HepG2 (cell line): ENCODE results near the gene MSI2. TPM values are rescaled to one million over a fixed set of nuclear protein-coding genes. Genes with fewer than 3 reads are reported as not detected.

Source experiments
- CCDC6 ChIP-seq: sonication (generic); formaldehyde crosslinking; IDR thresholded peaks from 2 replicates; pipeline ENCODE4 v1.8.1; 2022; ENCODE audit warnings: mild to moderate bottlenecking, missing genetic modification reagents, moderate library complexity
- CEBPB ChIP-seq: IDR thresholded peaks from 2 replicates; pipeline ENCODE4 v1.6.1; 2011; ENCODE audit warnings: low read depth, low read length, improper control_type of control experiment, borderline replicate concordance
- KDM2A ChIP-seq: sonication (generic); formaldehyde crosslinking; IDR thresholded peaks from 2 replicates; pipeline ENCODE4 v1.4.0; 2020; ENCODE audit warnings: low read depth, missing genetic modification reagents, borderline replicate concordance
- MTA3 ChIP-seq: sonication (generic); formaldehyde crosslinking; IDR thresholded peaks from 2 replicates; pipeline ENCODE4 v1.4.0; 2020; ENCODE audit warnings: missing genetic modification reagents
- MYNN ChIP-seq: sonication (generic); formaldehyde crosslinking; IDR thresholded peaks from 2 replicates; pipeline ENCODE4 v1.4.0; 2020; ENCODE audit warnings: mild to moderate bottlenecking, low read depth, missing genetic modification reagents
- NFYC ChIP-seq: IDR thresholded peaks from 2 replicates; pipeline ENCODE4 v1.6.1; 2016; ENCODE audit warnings: missing genetic modification reagents, missing compliant biosample characterization
- TBL1XR1 ChIP-seq: fragments of 150-350 bp; IDR thresholded peaks from 2 replicates; pipeline ENCODE4 v1.6.1; 2014; ENCODE audit warnings: borderline replicate concordance, low read length; ENCODE audit not compliant: partially characterized antibody
- THYN1 ChIP-seq: sonication (generic); formaldehyde crosslinking; IDR thresholded peaks from 2 replicates; pipeline ENCODE4 v1.8.1; 2023; ENCODE audit warnings: low read depth, mild to moderate bottlenecking, moderate library complexity, missing genetic modification reagents, borderline replicate concordance
- ZNF263 ChIP-seq: sonication (generic); formaldehyde crosslinking; IDR thresholded peaks from 2 replicates; pipeline ENCODE4 v1.4.0; 2020; ENCODE audit warnings: missing genetic modification reagents
- polyA plus RNA-seq, 8 experiments: library from polyadenylated mRNA; depleted of rRNA in 3 of 8; stranded (reverse) in 7 of 8; unstranded in 1 of 8; fragments of >200 nt; fragmentation: Illumina TruSeq in 4 of 8; extraction: Trizol in 4 of 8; gene quantifications; 2 replicates each; pipeline versions ENCODE4 v1.2.1 to v1.2.3, GENCODE V29; 2011 to 2016; ENCODE audit warnings: low read depth in 4 of 8, missing spikeins in 1 of 8, mixed read lengths in 1 of 8; ENCODE audit not compliant: insufficient read depth in 1 of 8
- total RNA-seq, 5 experiments: library from RNA; depleted of rRNA; stranded (reverse); fragments of >200 nt; fragmentation: Illumina TruSeq; extraction: Trizol; gene quantifications; 2 replicates each; pipeline ENCODE4 v1.2.3, GENCODE V29; 2016; ENCODE audit warnings: low read depth in 1 of 5
- TF ChIP-seq, protein P1 (sequence below), 2 experiments: fragments of 450-650 bp in 1 of 2; sonication (generic) in 1 of 2; formaldehyde crosslinking in 1 of 2; IDR thresholded peaks; 2 replicates each; pipeline versions ENCODE4 v1.6.1 to v1.8.0; 2016 to 2022; ENCODE audit warnings: antibody characterized with exemption in 1 of 2, mild to moderate bottlenecking in 1 of 2, missing genetic modification reagents in 1 of 2
- TF ChIP-seq, protein P2 (sequence below): sonication (generic); formaldehyde crosslinking; IDR thresholded peaks from 2 replicates; pipeline ENCODE4 v1.5.1; 2020; ENCODE audit warnings: missing genetic modification reagents, mild to moderate bottlenecking, borderline replicate concordance
- TF ChIP-seq, protein P3 (sequence below): sonication (generic); formaldehyde crosslinking; IDR thresholded peaks from 2 replicates; pipeline ENCODE4 v1.4.0; 2020; ENCODE audit warnings: missing genetic modification reagents
- TF ChIP-seq, protein P4 (sequence below): sonication (generic); formaldehyde crosslinking; IDR thresholded peaks from 2 replicates; pipeline ENCODE4 v1.5.0; 2020; ENCODE audit warnings: missing genetic modification reagents

Gene MSI2
- total and polyA plus RNA-seq, 2 of the 13 experiments (the other 11 are each of a cell fraction or from before 2014, with no cell fraction given) = 77.5 to 78.4 TPM

DNA sequence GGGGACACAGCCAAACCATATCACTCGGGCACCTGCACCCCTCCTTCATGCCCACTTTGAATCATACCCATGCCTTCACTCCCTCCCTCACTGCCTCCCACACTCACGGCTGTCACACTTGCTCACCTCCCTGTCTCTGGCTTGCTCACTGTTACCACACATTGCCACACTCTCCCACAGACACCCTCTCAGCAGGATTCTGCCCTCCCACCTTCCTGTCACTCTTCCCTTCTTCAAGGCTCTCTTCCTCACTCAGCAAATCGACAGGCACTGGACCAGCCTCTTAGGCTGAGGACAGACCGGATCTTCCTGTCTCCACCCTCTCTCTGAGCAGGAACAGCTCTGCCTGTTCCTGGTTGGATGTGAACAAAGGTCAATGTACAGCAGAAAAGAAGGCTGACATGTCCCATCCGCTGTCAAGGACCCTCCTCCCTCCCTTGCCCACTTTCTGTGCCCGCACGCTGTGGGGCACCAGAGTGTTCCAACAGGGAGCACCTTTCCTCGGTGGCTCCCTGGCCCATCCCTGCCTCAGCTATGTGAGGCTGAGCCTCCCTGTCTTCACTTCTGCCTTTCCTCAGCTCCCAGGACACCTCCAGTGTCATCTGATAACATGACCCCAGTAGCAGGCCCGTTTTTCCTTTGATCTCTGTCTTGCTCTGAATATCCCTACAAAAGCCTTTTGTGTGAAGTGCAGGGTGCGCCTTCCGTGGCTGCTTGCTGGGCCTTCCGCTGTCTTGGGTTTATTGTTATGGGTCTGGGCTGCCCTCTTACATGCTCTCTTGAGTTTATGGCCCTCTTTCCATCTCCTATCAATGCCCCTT is 441.8 kb downstream of the MSI2 start (continued):
- TF ChIP-seq, protein P1, sequence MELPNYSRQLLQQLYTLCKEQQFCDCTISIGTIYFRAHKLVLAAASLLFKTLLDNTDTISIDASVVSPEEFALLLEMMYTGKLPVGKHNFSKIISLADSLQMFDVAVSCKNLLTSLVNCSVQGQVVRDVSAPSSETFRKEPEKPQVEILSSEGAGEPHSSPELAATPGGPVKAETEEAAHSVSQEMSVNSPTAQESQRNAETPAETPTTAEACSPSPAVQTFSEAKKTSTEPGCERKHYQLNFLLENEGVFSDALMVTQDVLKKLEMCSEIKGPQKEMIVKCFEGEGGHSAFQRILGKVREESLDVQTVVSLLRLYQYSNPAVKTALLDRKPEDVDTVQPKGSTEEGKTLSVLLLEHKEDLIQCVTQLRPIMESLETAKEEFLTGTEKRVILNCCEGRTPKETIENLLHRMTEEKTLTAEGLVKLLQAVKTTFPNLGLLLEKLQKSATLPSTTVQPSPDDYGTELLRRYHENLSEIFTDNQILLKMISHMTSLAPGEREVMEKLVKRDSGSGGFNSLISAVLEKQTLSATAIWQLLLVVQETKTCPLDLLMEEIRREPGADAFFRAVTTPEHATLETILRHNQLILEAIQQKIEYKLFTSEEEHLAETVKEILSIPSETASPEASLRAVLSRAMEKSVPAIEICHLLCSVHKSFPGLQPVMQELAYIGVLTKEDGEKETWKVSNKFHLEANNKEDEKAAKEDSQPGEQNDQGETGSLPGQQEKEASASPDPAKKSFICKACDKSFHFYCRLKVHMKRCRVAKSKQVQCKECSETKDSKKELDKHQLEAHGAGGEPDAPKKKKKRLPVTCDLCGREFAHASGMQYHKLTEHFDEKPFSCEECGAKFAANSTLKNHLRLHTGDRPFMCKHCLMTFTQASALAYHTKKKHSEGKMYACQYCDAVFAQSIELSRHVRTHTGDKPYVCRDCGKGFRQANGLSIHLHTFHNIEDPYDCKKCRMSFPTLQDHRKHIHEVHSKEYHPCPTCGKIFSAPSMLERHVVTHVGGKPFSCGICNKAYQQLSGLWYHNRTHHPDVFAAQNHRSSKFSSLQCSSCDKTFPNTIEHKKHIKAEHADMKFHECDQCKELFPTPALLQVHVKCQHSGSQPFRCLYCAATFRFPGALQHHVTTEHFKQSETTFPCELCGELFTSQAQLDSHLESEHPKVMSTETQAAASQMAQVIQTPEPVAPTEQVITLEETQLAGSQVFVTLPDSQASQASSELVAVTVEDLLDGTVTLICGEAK (IDR thresholded peaks at IDR 0.05) = no peak
- TF ChIP-seq, protein P1 (CRISPR knock-in tag; IDR thresholded peaks at IDR 0.05) = no peak
- peak; percentile 44; the same call in 1 of the 2 replicates for TF ChIP-seq KDM2A (CRISPR knock-in tag)
- peak; percentile 96 for TF ChIP-seq ZNF263 (CRISPR knock-in tag)
- TF ChIP-seq, protein P2, sequence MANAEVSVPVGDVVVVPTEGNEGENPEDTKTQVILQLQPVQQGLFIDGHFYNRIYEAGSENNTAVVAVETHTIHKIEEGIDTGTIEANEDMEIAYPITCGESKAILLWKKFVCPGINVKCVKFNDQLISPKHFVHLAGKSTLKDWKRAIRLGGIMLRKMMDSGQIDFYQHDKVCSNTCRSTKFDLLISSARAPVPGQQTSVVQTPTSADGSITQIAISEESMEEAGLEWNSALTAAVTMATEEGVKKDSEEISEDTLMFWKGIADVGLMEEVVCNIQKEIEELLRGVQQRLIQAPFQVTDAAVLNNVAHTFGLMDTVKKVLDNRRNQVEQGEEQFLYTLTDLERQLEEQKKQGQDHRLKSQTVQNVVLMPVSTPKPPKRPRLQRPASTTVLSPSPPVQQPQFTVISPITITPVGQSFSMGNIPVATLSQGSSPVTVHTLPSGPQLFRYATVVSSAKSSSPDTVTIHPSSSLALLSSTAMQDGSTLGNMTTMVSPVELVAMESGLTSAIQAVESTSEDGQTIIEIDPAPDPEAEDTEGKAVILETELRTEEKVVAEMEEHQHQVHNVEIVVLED = no peak
- no peak for TF ChIP-seq MTA3
- TF ChIP-seq NFYC (CRISPR knock-in tag) = no peak; the same call in 1 of the 2 replicates
- TF ChIP-seq, protein P3, sequence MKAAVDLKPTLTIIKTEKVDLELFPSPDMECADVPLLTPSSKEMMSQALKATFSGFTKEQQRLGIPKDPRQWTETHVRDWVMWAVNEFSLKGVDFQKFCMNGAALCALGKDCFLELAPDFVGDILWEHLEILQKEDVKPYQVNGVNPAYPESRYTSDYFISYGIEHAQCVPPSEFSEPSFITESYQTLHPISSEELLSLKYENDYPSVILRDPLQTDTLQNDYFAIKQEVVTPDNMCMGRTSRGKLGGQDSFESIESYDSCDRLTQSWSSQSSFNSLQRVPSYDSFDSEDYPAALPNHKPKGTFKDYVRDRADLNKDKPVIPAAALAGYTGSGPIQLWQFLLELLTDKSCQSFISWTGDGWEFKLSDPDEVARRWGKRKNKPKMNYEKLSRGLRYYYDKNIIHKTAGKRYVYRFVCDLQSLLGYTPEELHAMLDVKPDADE (CRISPR knock-in tag) = no peak
- TF ChIP-seq MYNN (CRISPR knock-in tag) = no peak; the same call in 1 of the 2 replicates
- TF ChIP-seq THYN1 (CRISPR knock-in tag) = no peak
- TF ChIP-seq CCDC6 (CRISPR knock-in tag) = no peak
- TF ChIP-seq CEBPB = no peak
- TF ChIP-seq, protein P4, sequence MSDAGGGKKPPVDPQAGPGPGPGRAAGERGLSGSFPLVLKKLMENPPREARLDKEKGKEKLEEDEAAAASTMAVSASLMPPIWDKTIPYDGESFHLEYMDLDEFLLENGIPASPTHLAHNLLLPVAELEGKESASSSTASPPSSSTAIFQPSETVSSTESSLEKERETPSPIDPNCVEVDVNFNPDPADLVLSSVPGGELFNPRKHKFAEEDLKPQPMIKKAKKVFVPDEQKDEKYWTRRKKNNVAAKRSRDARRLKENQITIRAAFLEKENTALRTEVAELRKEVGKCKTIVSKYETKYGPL (CRISPR knock-in tag) = no peak
- no peak for TF ChIP-seq TBL1XR1
